MM.1S (cell line): Measurements from ENCODE around the gene ENTPD8.

ENCODE experiments used
- CTCF ChIP-seq: fragments of 300-600 bp; sonication (generic); IDR thresholded peaks from 2 replicates; pipeline ENCODE4 v1.5.1; 2016; ENCODE audit warnings: antibody characterized with exemption, low read length, mixed read lengths
- EZH2 ChIP-seq: fragments of 300-600 bp; sonication (generic); optimal IDR thresholded peaks from 2 replicates; pipeline ENCODE3; 2017; ENCODE audit warnings: low read depth, mild to moderate bottlenecking, antibody characterized with exemption, low read length, mixed read lengths
- EZH2phosphoT487 ChIP-seq: fragments of 300-600 bp; sonication (generic); IDR thresholded peaks from 2 replicates; pipeline ENCODE4 v1.6.1; 2018; ENCODE audit warnings: antibody characterized with exemption, low read length

GRCh38 chr9:137448602-137448962 lies 7.4 kb upstream of the ENTPD8 start:
- TF ChIP-seq CTCF (no peak), EZH2 (no peak), EZH2phosphoT487 (no peak)
